Measurements from ENCODE around the gene CCDC7.
"Not testable (repeated sequence)": the region's sequence is repeated elsewhere in the genome, so short reads cannot be mapped to it uniquely, and the experiment has no call there.

The CCDC7 gene

GRCh38 chr10:32893916-32894664, 448.1 kb downstream of the CCDC7 start:
- no peak overlapping the region for H3K4me3 ChIP-seq (ENCODE audit: low read depth, low read length)
- no peak for TF ChIP-seq CTCF (IDR thresholded peaks at IDR 0.05; ENCODE audit: borderline replicate concordance, insufficient read depth, low read depth, low read length)

GRCh38 chr10:32895200-32895968, 449.4 kb downstream of the CCDC7 start:
- not testable (repeated sequence) for H3K4me3 ChIP-seq (ENCODE audit: low read depth, low read length)

GRCh38 chr10:32901815-32902214, 455.9 kb downstream of the CCDC7 start:
- H3K4me3 ChIP-seq (ENCODE audit: low read depth, low read length): no peak overlapping the region
- no peak for TF ChIP-seq CTCF (IDR thresholded peaks at IDR 0.05; ENCODE audit: borderline replicate concordance, insufficient read depth, low read depth, low read length)

GRCh38 chr10:32905466-32905865, 459.5 kb downstream of the CCDC7 start:
- TF ChIP-seq CTCF (IDR thresholded peaks at IDR 0.05; ENCODE audit: borderline replicate concordance, insufficient read depth, low read depth, low read length): no peak

GRCh38 chr10:32906595-32906994, 460.7 kb downstream of the CCDC7 start:
- no peak for TF ChIP-seq CTCF (IDR thresholded peaks at IDR 0.05; ENCODE audit: borderline replicate concordance, insufficient read depth, low read depth, low read length)
- H3K4me3 ChIP-seq (ENCODE audit: low read depth, low read length): no peak overlapping the region

More at GRCh38 chr10:32905466-32905865, 459.5 kb downstream of the CCDC7 start:
- H3K4me3 ChIP-seq (ENCODE audit: low read depth, low read length): no peak overlapping the region

- no peak for TF ChIP-seq CTCF (IDR thresholded peaks at IDR 0.05; ENCODE audit: borderline replicate concordance, insufficient read depth, low read depth, low read length)
- H3K4me3 ChIP-seq (ENCODE audit: low read depth, low read length): no peak overlapping the region
Measured at GRCh38 chr10:32909456-32909855, 463.5 kb downstream of the CCDC7 start.

- not testable (repeated sequence) for H3K4me3 ChIP-seq (ENCODE audit: low read depth, low read length)
Measured at GRCh38 chr10:32909970-32910369, 464.0 kb downstream of the CCDC7 start.

All from GM12875 (cell line).